GM21825 (cell line): ENCODE results near the gene TRAPPC4.
"Not testable (repeated sequence)": the region's sequence is repeated elsewhere in the genome, so short reads cannot be mapped to it uniquely, and the experiment has no call there.

ENCODE experiments used
- ATAC-seq: cut with Tn5 transposase; IDR thresholded peaks from one replicate; pipeline ENCODE4 v1.9.1; 2021; ENCODE audit warnings: mild to moderate bottlenecking, moderate library complexity; ENCODE audit not compliant: unreplicated experiment

TRAPPC4 gene

GRCh38 chr11:119018074-119018938 lies at the start of gene TRAPPC4, which contains the start of gene RPS25:
Gene TRAPPC4 (plus strand): TSS chr11:119018766. CDS start chr11:119018796, 30 bp downstream.
Gene RPS25 (minus strand): TSS chr11:119018343. CDS start chr11:119018284, 59 bp downstream.
- ATAC-seq = peak; percentile 84

GRCh38 chr11:118969508-118969907 lies 49.1 kb upstream of the TRAPPC4 start:
- ATAC-seq = not testable (repeated sequence)

- no peak for ATAC-seq
These were observed 46.9 kb upstream of the TRAPPC4 start, which contains the start of gene FOXR1 for GRCh38 chr11:118971646-118972045. Gene FOXR1 (plus strand): TSS chr11:118971761. CDS start chr11:118971932, 171 bp downstream.

GRCh38 chr11:118973985-118974384 lies 44.6 kb upstream of the TRAPPC4 start:
- no peak for ATAC-seq

GRCh38 chr11:118975771-118976709 lies 42.5 kb upstream of the TRAPPC4 start:
- no peak for ATAC-seq

- no peak for ATAC-seq
These were observed 39.1 kb upstream of the TRAPPC4 start for GRCh38 chr11:118979434-118979833.

- ATAC-seq = no peak
These were observed 38.2 kb upstream of the TRAPPC4 start for GRCh38 chr11:118980191-118980881.

GRCh38 chr11:118984337-118984736 lies 34.2 kb upstream of the TRAPPC4 start:
- ATAC-seq = not testable (repeated sequence)

GRCh38 chr11:118984825-118985224 lies 33.7 kb upstream of the TRAPPC4 start:
- no peak for ATAC-seq

GRCh38 chr11:118988280-118988679 lies 30.3 kb upstream of the TRAPPC4 start:
- ATAC-seq = no peak

GRCh38 chr11:118991486-118992038 lies 27.0 kb upstream of the TRAPPC4 start:
- ATAC-seq = not testable (repeated sequence)

- ATAC-seq = peak; percentile 29
These were observed 21.5 kb upstream of the TRAPPC4 start for GRCh38 chr11:118996926-118997626.

GRCh38 chr11:118997627-118998387 lies 20.8 kb upstream of the TRAPPC4 start, which contains the start of gene CENATAC:
Gene CENATAC (plus strand): TSS chr11:118998138. CDS start chr11:118998198, 60 bp downstream.
- peak; percentile 91 for ATAC-seq

GRCh38 chr11:118998388-118998717 lies 20.2 kb upstream of the TRAPPC4 start:
- peak; percentile 13 for ATAC-seq

- ATAC-seq = no peak
These were observed 19.7 kb upstream of the TRAPPC4 start for GRCh38 chr11:118998822-118999221.

- no peak for ATAC-seq
These were observed 17.7 kb upstream of the TRAPPC4 start for GRCh38 chr11:119000906-119001305.

GRCh38 chr11:119006656-119007055 lies 11.9 kb upstream of the TRAPPC4 start:
- ATAC-seq = no peak

- no peak for ATAC-seq
These were observed 7.0 kb upstream of the TRAPPC4 start for GRCh38 chr11:119011476-119012053.
